Neural cell (in vitro differentiated cells): ENCODE measurements around the gene SPAG6. TPM values are rescaled to one million over a fixed set of nuclear protein-coding genes. Genes with fewer than 3 reads are reported as not detected.

Experiments
- H2AFZ ChIP-seq: fragments of 200-600, 300-800 bp; sonication (generic), shearing (Covaris generic); 2 replicates; pipeline ENCODE4 v1.6.0; 2014; ENCODE audit warnings: low read depth, mild to moderate bottlenecking, antibody characterized with exemption, low read length, moderate library complexity
- H3F3A ChIP-seq: fragments of 200-600 bp; shearing (Covaris generic); 2 replicates; pipeline ENCODE4 v1.6.1; 2016; ENCODE audit warnings: mild to moderate bottlenecking, moderate library complexity, mixed read lengths, antibody characterized with exemption, low read length; ENCODE audit not compliant: insufficient read depth, poor library complexity, severe bottlenecking
- H3K27ac ChIP-seq: fragments of 200-600, 300-800 bp; sonication (generic), shearing (Covaris generic); 2 replicates; pipeline ENCODE4 v1.5.1; 2014; ENCODE audit warnings: mild to moderate bottlenecking, low read length, moderate library complexity
- H3K27me3 ChIP-seq: fragments of 300-800, 200-600 bp; sonication (generic), shearing (Covaris generic); 2 replicates; pipeline ENCODE4 v1.6.0; 2014; ENCODE audit warnings: mild to moderate bottlenecking, low read depth, low read length, moderate library complexity; ENCODE audit not compliant: insufficient read depth
- H3K36me3 ChIP-seq: fragments of 300-800, 200-600 bp; sonication (generic), shearing (Covaris generic); 2 replicates; pipeline ENCODE4 v1.5.1; 2014; ENCODE audit warnings: mild to moderate bottlenecking, antibody characterized with exemption, low read length, moderate library complexity; ENCODE audit not compliant: insufficient read depth
- H3K4me2 ChIP-seq: fragments of 300-800, 200-600 bp; sonication (generic), shearing (Covaris generic); 2 replicates; pipeline ENCODE4 v1.6.0; 2014; ENCODE audit warnings: mild to moderate bottlenecking, low read length
- H3K4me3 ChIP-seq: fragments of 300-800, 200-600 bp; sonication (generic), shearing (Covaris generic); 2 replicates; pipeline ENCODE4 v1.5.1; 2014; ENCODE audit warnings: mild to moderate bottlenecking, low read length, moderate library complexity
- H3K79me2 ChIP-seq: fragments of 200-600 bp; shearing (Covaris generic); replicated peaks from 2 replicates; pipeline ENCODE4 v1.6.0; 2014; ENCODE audit warnings: mild to moderate bottlenecking, low read length, moderate library complexity; ENCODE audit not compliant: insufficient read depth
- H3K9ac ChIP-seq: fragments of 300-800, 200-600 bp; sonication (generic), shearing (Covaris generic); 2 replicates; pipeline ENCODE4 v1.6.1; 2016; ENCODE audit warnings: mild to moderate bottlenecking, low read length, mixed read lengths
- H3K9me2 ChIP-seq: fragments of 200-600 bp; shearing (Covaris generic); 2 replicates; pipeline ENCODE4 v1.6.1; 2016; ENCODE audit warnings: mild to moderate bottlenecking, low read length, mixed read lengths; ENCODE audit not compliant: insufficient read depth
- H3K9me3 ChIP-seq: fragments of 200-600, 300-800 bp; sonication (generic), shearing (Covaris generic); 2 replicates; pipeline ENCODE4 v1.6.1; 2016; ENCODE audit warnings: mild to moderate bottlenecking, mixed run types, low read length, moderate library complexity, mixed read lengths
- H4K20me1 ChIP-seq: fragments of 200-600 bp; shearing (Covaris generic); 2 replicates; pipeline ENCODE4 v1.6.1; 2016; ENCODE audit warnings: mild to moderate bottlenecking, mixed run types; ENCODE audit not compliant: insufficient read depth
- EP300 ChIP-seq: fragments of 450-650 bp; conservative IDR thresholded peaks from 2 replicates; pipeline ENCODE4 v1.6.1; 2014; ENCODE audit warnings: antibody characterized with exemption, mild to moderate bottlenecking, moderate library complexity; ENCODE audit not compliant: poor library complexity, severe bottlenecking
- EZH2 ChIP-seq: fragments of 200-600, 300-800 bp; shearing (Covaris generic), sonication (generic); IDR thresholded peaks from 2 replicates; pipeline ENCODE4 v1.6.1; 2014; ENCODE audit warnings: antibody characterized with exemption, low read length, borderline replicate concordance, mild to moderate bottlenecking; ENCODE audit not compliant: insufficient read depth, poor library complexity, severe bottlenecking
- MXI1 ChIP-seq: fragments of 450-650 bp; conservative IDR thresholded peaks from 2 replicates; pipeline ENCODE4 v1.6.1; 2014; ENCODE audit warnings: antibody characterized with exemption, mild to moderate bottlenecking; ENCODE audit not compliant: poor library complexity, severe bottlenecking
- POLR2AphosphoS5 ChIP-seq: IDR thresholded peaks from 2 replicates; pipeline ENCODE4 v1.6.1; 2012
- RAD21 ChIP-seq: fragments of 450-650 bp; conservative IDR thresholded peaks from 2 replicates; pipeline ENCODE4 v1.6.1; 2014; ENCODE audit warnings: antibody characterized with exemption, mild to moderate bottlenecking, moderate library complexity
- SMC3 ChIP-seq: fragments of 450-650 bp; conservative IDR thresholded peaks from 2 replicates; pipeline ENCODE4 v1.6.1; 2014; ENCODE audit warnings: antibody characterized with exemption, mild to moderate bottlenecking, moderate library complexity; ENCODE audit not compliant: poor library complexity
- TAF1 ChIP-seq: IDR thresholded peaks from 2 replicates; pipeline ENCODE4 v1.6.1; 2012; ENCODE audit warnings: low read depth
- polyA minus RNA-seq: library from RNA; depleted of rRNA, polyadenylated mRNA; stranded (reverse); fragments of >200 nt; gene quantifications from 2 replicates; pipeline ENCODE4 v1.2.3, GENCODE V29; 2014
- polyA plus RNA-seq: library from polyadenylated mRNA; depleted of rRNA; stranded (reverse); fragments of >200 nt; gene quantifications from 2 replicates; pipeline ENCODE4 v1.2.3, GENCODE V29; 2014
- TF ChIP-seq, protein P1 (sequence below): IDR thresholded peaks from 2 replicates; pipeline ENCODE4 v1.6.1; 2012; ENCODE audit warnings: borderline replicate concordance
- TF ChIP-seq, protein P2 (sequence below): fragments of 450-650 bp; IDR thresholded peaks from 2 replicates; pipeline ENCODE4 v1.5.1; 2014; ENCODE audit warnings: antibody characterized with exemption, mild to moderate bottlenecking, moderate library complexity; ENCODE audit not compliant: poor library complexity, severe bottlenecking

Gene SPAG6
- polyA plus RNA-seq, result 0.36 TPM in 1 of 2 replicates, not detected in the other
- 0.35 TPM in 1 of 2 replicates, not detected in the other for polyA minus RNA-seq

DNA sequence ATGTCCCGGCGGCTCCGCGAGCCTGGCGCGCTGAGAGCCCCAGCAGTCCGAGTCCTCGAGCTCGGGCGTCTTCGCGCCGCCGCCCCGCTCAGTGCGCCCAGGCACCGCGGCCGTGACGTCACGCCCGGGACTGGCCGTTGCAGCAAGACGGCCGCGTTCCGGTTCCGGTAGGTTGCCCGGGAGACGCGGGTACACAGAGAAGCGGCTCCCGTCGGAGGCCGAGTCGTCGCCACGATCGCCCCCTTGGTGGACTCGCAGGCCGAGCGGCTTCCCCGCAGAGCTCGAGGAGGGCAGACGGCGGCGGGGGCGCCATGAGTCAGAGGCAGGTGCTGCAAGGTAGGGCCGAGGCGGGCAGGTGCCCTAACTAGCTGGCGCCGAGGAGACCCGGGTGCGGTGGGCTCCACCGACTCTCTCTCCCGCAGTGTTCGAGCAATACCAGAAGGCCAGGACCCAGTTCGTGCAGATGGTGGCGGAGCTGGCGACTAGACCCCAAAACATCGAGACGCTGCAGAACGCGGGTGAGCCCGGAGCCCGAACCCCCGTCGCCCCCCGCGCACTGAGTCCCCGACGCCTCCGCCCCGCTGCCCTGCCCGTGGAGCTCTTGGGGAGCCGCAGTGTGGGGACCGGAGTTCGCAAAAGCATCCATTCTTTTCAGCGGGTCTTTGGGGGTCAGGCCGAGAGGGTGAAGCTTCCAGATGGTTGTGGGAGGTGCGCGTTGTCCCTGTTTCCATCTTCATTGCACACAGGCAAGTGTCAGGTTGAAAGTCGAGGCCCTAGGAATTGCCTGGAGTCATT is at the start of gene SPAG6:
SPAG6 (plus strand) TSS at position 196 of the 795 bp plus-strand sequence; CDS start at position 312, 116 bp downstream.
- Histone ChIP-seq H3K79me2 (no peaks in the 10 kb centered on the region), H4K20me1 (no peaks in the 10 kb centered on the region), H3K4me2 (no peak within 1 kb of the TSS), H3K4me3 (peak within 1 kb of the TSS; percentile 59), H3K9me3 (peaks cover 4% of the 10 kb centered on the region), H2AFZ (no peak within 1 kb of the TSS), H3K27me3 (peaks cover 73% of the 10 kb centered on the region), H3F3A (no peaks in the 10 kb centered on the region), H3K9ac (no peak within 1 kb of the TSS), H3K27ac (no peak within 1 kb of the TSS), H3K36me3 (no peaks in the 10 kb centered on the region), H3K9me2 (no peaks in the 10 kb centered on the region)
- no peak for TF ChIP-seq SMC3
- peak; percentile 14 for TF ChIP-seq RAD21
- TF ChIP-seq EZH2, result peak; percentile 30

DNA sequence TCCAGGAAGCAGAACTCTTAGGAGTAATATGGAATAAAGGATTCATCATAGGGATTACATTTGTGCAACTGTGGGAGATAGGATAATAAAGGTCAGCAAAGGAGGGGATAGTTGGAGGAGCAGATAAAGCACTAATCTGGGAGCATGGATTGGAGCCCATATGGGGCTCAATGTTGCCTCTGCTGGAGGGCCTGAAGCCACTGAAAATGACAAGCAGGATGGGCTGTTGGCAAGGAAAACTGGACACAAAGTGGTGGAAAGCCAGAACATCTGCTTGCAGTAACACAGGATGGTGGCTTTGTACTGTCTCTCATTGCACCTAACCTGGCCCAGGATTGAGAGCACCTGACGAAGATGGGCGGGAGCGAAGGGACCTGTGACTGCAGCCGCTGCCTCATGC is 44.1 kb upstream of the SPAG6 start:
- H4K20me1 ChIP-seq, result no peaks in the 10 kb centered on the region
- no peak overlapping the region for H3K9ac ChIP-seq
- no peak overlapping the region for H3K27ac ChIP-seq
- no peaks in the 10 kb centered on the region for H3K9me2 ChIP-seq
- H3K79me2 ChIP-seq, result no peaks in the 10 kb centered on the region
- H3K4me3 ChIP-seq, result no peak overlapping the region
- H2AFZ ChIP-seq, result no peak overlapping the region
- H3K9me3 ChIP-seq, result no peaks in the 10 kb centered on the region
- H3F3A ChIP-seq, result no peaks in the 10 kb centered on the region
- no peaks in the 10 kb centered on the region for H3K27me3 ChIP-seq
- no peak overlapping the region for H3K4me2 ChIP-seq
- TF ChIP-seq EP300, result no peak
- TF ChIP-seq EZH2, result no peak
- TF ChIP-seq POLR2AphosphoS5, result no peak
- no peak for TF ChIP-seq SMC3
- no peak for TF ChIP-seq TAF1
- TF ChIP-seq, protein P1, sequence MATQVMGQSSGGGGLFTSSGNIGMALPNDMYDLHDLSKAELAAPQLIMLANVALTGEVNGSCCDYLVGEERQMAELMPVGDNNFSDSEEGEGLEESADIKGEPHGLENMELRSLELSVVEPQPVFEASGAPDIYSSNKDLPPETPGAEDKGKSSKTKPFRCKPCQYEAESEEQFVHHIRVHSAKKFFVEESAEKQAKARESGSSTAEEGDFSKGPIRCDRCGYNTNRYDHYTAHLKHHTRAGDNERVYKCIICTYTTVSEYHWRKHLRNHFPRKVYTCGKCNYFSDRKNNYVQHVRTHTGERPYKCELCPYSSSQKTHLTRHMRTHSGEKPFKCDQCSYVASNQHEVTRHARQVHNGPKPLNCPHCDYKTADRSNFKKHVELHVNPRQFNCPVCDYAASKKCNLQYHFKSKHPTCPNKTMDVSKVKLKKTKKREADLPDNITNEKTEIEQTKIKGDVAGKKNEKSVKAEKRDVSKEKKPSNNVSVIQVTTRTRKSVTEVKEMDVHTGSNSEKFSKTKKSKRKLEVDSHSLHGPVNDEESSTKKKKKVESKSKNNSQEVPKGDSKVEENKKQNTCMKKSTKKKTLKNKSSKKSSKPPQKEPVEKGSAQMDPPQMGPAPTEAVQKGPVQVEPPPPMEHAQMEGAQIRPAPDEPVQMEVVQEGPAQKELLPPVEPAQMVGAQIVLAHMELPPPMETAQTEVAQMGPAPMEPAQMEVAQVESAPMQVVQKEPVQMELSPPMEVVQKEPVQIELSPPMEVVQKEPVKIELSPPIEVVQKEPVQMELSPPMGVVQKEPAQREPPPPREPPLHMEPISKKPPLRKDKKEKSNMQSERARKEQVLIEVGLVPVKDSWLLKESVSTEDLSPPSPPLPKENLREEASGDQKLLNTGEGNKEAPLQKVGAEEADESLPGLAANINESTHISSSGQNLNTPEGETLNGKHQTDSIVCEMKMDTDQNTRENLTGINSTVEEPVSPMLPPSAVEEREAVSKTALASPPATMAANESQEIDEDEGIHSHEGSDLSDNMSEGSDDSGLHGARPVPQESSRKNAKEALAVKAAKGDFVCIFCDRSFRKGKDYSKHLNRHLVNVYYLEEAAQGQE, result no peak
- TF ChIP-seq MXI1, result no peak
- TF ChIP-seq RAD21, result no peak
- TF ChIP-seq, protein P2, sequence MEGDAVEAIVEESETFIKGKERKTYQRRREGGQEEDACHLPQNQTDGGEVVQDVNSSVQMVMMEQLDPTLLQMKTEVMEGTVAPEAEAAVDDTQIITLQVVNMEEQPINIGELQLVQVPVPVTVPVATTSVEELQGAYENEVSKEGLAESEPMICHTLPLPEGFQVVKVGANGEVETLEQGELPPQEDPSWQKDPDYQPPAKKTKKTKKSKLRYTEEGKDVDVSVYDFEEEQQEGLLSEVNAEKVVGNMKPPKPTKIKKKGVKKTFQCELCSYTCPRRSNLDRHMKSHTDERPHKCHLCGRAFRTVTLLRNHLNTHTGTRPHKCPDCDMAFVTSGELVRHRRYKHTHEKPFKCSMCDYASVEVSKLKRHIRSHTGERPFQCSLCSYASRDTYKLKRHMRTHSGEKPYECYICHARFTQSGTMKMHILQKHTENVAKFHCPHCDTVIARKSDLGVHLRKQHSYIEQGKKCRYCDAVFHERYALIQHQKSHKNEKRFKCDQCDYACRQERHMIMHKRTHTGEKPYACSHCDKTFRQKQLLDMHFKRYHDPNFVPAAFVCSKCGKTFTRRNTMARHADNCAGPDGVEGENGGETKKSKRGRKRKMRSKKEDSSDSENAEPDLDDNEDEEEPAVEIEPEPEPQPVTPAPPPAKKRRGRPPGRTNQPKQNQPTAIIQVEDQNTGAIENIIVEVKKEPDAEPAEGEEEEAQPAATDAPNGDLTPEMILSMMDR, result no peak
- no peaks in the 10 kb centered on the region for H3K36me3 ChIP-seq
